Loucy (cell line): Measurements from ENCODE around the gene SCT.

Experiments used
- H2AFZ ChIP-seq: fragments of 200-600 bp; sonication (generic); 2 replicates; pipeline ENCODE4 v1.6.0; 2016; ENCODE audit warnings: antibody characterized with exemption, mild to moderate bottlenecking, low read length, moderate library complexity
- H3F3A ChIP-seq: fragments of 200-600 bp; 2 replicates; pipeline ENCODE4 v1.6.0; 2016; ENCODE audit warnings: antibody characterized with exemption, low read depth, mild to moderate bottlenecking
- H3K27me3 ChIP-seq: fragments of 200-600 bp; sonication (generic); 2 replicates; pipeline ENCODE4 v1.6.1; 2014; ENCODE audit warnings: low read length, mild to moderate bottlenecking; ENCODE audit not compliant: insufficient read depth, poor library complexity, severe bottlenecking
- H3K36me3 ChIP-seq: fragments of 200-600 bp; sonication (generic); 2 replicates; pipeline ENCODE4 v1.6.1; 2016; ENCODE audit warnings: low read length; ENCODE audit not compliant: insufficient read depth
- H3K4me1 ChIP-seq: fragments of 200-600 bp; sonication (generic); 2 replicates; pipeline ENCODE4 v1.5.1; 2014; ENCODE audit warnings: low read length, mild to moderate bottlenecking; ENCODE audit not compliant: insufficient read depth, poor library complexity, severe bottlenecking
- H3K4me2 ChIP-seq: fragments of 200-600 bp; sonication (generic); 2 replicates; pipeline ENCODE4 v1.6.0; 2014; ENCODE audit warnings: antibody characterized with exemption, low read length, low read depth, mild to moderate bottlenecking; ENCODE audit not compliant: poor library complexity, severe bottlenecking
- H3K4me3 ChIP-seq: fragments of 200-600 bp; sonication (generic); 2 replicates; pipeline ENCODE4 v1.5.1; 2014; ENCODE audit warnings: low read length, mild to moderate bottlenecking, mixed read lengths; ENCODE audit not compliant: poor library complexity, severe bottlenecking
- H3K79me2 ChIP-seq: fragments of 200-600 bp; sonication (generic); 2 replicates; pipeline ENCODE4 v1.6.1; 2014; ENCODE audit warnings: low read length; ENCODE audit not compliant: insufficient read depth
- H3K9ac ChIP-seq: fragments of 200-600 bp; sonication (generic); 2 replicates; pipeline ENCODE4 v1.6.0; 2014; ENCODE audit warnings: mild to moderate bottlenecking, low read depth, low read length, moderate library complexity; ENCODE audit not compliant: poor library complexity, severe bottlenecking
- H3K9me2 ChIP-seq: fragments of 200-600 bp; sonication (generic); replicated peaks from 2 replicates; pipeline ENCODE4 v1.6.1; 2016; ENCODE audit warnings: low read depth, low read length, mixed read lengths
- H3K9me3 ChIP-seq: fragments of 200-600 bp; sonication (generic); 2 replicates; pipeline ENCODE4 v1.6.1; 2014; ENCODE audit warnings: mild to moderate bottlenecking, antibody characterized with exemption, low read length, low read depth; ENCODE audit not compliant: insufficient read depth
- H4K20me1 ChIP-seq: fragments of 200-600 bp; sonication (generic); 2 replicates; pipeline ENCODE4 v1.6.0; 2014; ENCODE audit warnings: antibody characterized with exemption, low read length, mild to moderate bottlenecking; ENCODE audit not compliant: insufficient read depth, poor library complexity, severe bottlenecking
- CTCF ChIP-seq: fragments of 200-600 bp; sonication (generic); conservative IDR thresholded peaks from 2 replicates; pipeline ENCODE4 v1.5.1; 2014; ENCODE audit warnings: mild to moderate bottlenecking, antibody characterized with exemption, low read length
- EZH2phosphoT487 ChIP-seq: fragments of 200-600 bp; IDR thresholded peaks from 2 replicates; pipeline ENCODE4 v1.6.1; 2018; ENCODE audit warnings: antibody characterized with exemption, mild to moderate bottlenecking, moderate library complexity, borderline replicate concordance

SCT gene

GRCh38 chr11:607971-608659 is 18.9 kb downstream of the SCT start:
- Histone ChIP-seq H3K9me3 (no peaks in the 10 kb centered on the region), H3K4me2 (no peak overlapping the region), H3K9me2 (no peaks in the 10 kb centered on the region), H3K4me3 (no peak overlapping the region), H3K79me2 (no peaks in the 10 kb centered on the region), H3K9ac (no peak overlapping the region), H3K4me1 (no peaks in the 10 kb centered on the region), H4K20me1 (peaks cover 8% of the 10 kb centered on the region), H2AFZ (no peak overlapping the region), H3K36me3 (peaks cover 96% of the 10 kb centered on the region; the same call in 1 of the 2 replicates), H3K27me3 (no peaks in the 10 kb centered on the region), H3F3A (no peaks in the 10 kb centered on the region)
- TF ChIP-seq EZH2phosphoT487 (no peak), CTCF (no peak)

DNA sequence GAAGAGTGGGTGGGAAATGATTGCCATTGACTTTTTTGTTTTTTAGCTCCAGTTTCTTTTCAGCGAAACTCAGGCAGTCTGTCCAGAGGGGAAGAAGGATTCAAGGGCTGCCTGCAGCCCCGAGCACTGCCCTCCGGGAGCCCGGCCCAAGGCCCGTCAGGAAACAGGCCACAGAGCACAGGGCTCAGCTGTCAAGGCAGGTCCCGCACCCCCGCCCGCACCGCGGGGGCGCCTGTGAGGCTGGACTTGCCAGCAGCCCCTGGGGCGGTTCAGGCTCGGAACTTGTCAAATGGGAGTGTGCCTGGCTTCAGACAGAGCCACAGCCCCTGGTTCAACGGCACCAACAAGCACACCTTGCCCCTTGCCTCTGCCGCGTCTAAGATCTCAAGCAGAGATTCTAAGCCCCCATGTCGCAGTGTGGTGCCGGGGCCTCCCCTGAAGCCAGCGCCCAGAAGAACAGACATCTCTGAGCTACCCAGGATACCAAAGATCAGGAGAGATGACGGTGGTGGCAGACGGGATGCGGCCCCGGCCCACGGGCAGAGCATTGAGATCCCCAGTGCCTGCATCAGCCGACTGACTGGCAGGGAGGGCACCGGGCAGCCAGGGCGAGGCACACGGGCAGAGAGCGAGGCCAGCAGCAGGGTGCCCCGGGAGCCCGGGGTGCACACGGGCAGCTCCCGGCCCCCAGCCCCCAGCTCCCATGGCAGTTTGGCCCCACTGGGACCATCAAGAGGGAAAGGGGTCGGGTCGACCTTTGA is 19.8 kb downstream of the SCT start:
- no peak overlapping the region for H3K9ac ChIP-seq
- no peak overlapping the region for H2AFZ ChIP-seq
- no peak overlapping the region for H3K4me3 ChIP-seq
- peaks cover 97% of the 10 kb centered on the region; the same call in 1 of the 2 replicates for H3K36me3 ChIP-seq
- no peaks in the 10 kb centered on the region for H3K4me1 ChIP-seq
- TF ChIP-seq CTCF (no peak), EZH2phosphoT487 (no peak)
- H3K27me3 ChIP-seq: no peaks in the 10 kb centered on the region
- H3K9me2 ChIP-seq: no peaks in the 10 kb centered on the region
- no peaks in the 10 kb centered on the region for H3K9me3 ChIP-seq
- no peak overlapping the region for H3K4me2 ChIP-seq
- H3F3A ChIP-seq: no peaks in the 10 kb centered on the region
- H3K79me2 ChIP-seq: no peaks in the 10 kb centered on the region
- H4K20me1 ChIP-seq: no peaks in the 10 kb centered on the region

DNA sequence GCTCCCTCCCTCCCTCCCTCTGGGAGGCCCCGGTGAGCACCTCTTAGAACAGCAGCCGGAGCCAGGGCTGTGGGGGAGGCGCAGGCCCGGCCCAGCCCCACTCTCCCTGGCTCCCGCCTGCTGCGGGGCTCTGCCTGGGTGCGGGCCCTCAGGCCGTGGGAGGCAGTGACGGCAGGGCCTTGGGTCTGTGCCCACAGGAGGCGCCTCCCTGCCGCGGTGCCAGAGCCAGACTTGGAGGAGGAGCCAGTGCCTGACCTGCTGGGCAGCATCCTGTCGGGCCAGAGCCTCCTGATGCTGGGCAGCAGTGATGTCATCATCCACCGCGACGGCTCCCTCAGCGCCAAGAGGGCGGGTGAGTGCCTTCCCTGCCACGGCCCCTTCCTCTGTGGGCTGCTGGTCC is 20.7 kb downstream of the SCT start:
- H3K36me3 ChIP-seq: peaks cover 97% of the 10 kb centered on the region; the same call in 1 of the 2 replicates
- H3K79me2 ChIP-seq: no peaks in the 10 kb centered on the region
- TF ChIP-seq EZH2phosphoT487 (no peak), CTCF (no peak)
- no peak overlapping the region for H3K4me3 ChIP-seq
- no peaks in the 10 kb centered on the region for H3K9me3 ChIP-seq
- H3K9me2 ChIP-seq: no peaks in the 10 kb centered on the region
- H4K20me1 ChIP-seq: no peaks in the 10 kb centered on the region
- no peaks in the 10 kb centered on the region for H3K27me3 ChIP-seq
- H3K4me1 ChIP-seq: no peaks in the 10 kb centered on the region
- H2AFZ ChIP-seq: no peak overlapping the region
- no peaks in the 10 kb centered on the region for H3F3A ChIP-seq
- H3K4me2 ChIP-seq: no peak overlapping the region
- H3K9ac ChIP-seq: no peak overlapping the region
